ENCODE data around the gene NFIB. TPM values are rescaled to one million over a fixed set of nuclear protein-coding genes. Genes with fewer than 3 reads are reported as not detected.

Gene NFIB
- total and polyA plus RNA-seq, 2 of the 13 experiments (the other 11 are each of a cell fraction or from before 2014, with no cell fraction given): 0.98 to 4.6 TPM

- TF ChIP-seq, protein P1, sequence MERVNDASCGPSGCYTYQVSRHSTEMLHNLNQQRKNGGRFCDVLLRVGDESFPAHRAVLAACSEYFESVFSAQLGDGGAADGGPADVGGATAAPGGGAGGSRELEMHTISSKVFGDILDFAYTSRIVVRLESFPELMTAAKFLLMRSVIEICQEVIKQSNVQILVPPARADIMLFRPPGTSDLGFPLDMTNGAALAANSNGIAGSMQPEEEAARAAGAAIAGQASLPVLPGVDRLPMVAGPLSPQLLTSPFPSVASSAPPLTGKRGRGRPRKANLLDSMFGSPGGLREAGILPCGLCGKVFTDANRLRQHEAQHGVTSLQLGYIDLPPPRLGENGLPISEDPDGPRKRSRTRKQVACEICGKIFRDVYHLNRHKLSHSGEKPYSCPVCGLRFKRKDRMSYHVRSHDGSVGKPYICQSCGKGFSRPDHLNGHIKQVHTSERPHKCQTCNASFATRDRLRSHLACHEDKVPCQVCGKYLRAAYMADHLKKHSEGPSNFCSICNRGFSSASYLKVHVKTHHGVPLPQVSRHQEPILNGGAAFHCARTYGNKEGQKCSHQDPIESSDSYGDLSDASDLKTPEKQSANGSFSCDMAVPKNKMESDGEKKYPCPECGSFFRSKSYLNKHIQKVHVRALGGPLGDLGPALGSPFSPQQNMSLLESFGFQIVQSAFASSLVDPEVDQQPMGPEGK (CRISPR knock-in tag; IDR thresholded peaks at IDR 0.05): peak; percentile 55
- TF ChIP-seq KDM6A (CRISPR knock-in tag; IDR thresholded peaks at IDR 0.05; ENCODE audit: low read depth) (no peak), MYC (CRISPR knock-in tag; IDR thresholded peaks at IDR 0.05; ENCODE audit: borderline replicate concordance) (peak; percentile 50; the same call in 1 of the 2 replicates), SAFB2 (CRISPR knock-in tag; IDR thresholded peaks at IDR 0.05; ENCODE audit: borderline replicate concordance, low read depth) (no peak), SAP130 (CRISPR knock-in tag; IDR thresholded peaks at IDR 0.05; ENCODE audit: low read depth) (peak; percentile 37; the same call in 1 of the 2 replicates), EEA1 (CRISPR knock-in tag; IDR thresholded peaks at IDR 0.05; ENCODE audit: borderline replicate concordance) (no peak), NRL (CRISPR knock-in tag; IDR thresholded peaks at IDR 0.05; ENCODE audit: borderline replicate concordance) (no peak), PHF8 (CRISPR knock-in tag; IDR thresholded peaks at IDR 0.05) (peak; percentile 33; the same call in 1 of the 2 replicates), ZNF446 (CRISPR knock-in tag; IDR thresholded peaks at IDR 0.05) (0 out of 2 replicates have a peak, but pooled peaks have one; percentile 47), ATF7-NPFF (CRISPR knock-in tag; IDR thresholded peaks at IDR 0.05; ENCODE audit: low read depth) (peak; percentile 63; the same call in 1 of the 2 replicates), ETV6 (CRISPR knock-in tag; conservative IDR thresholded peaks at IDR 0.05) (0 out of 2 replicates have a peak, but pooled peaks have one; percentile 51), SOX5 (CRISPR knock-in tag; IDR thresholded peaks at IDR 0.05; ENCODE audit: borderline replicate concordance) (no peak), THAP11 (CRISPR knock-in tag; IDR thresholded peaks at IDR 0.05) (peak; percentile 19; the same call in 1 of the 2 replicates)
- TF ChIP-seq, protein P2, sequence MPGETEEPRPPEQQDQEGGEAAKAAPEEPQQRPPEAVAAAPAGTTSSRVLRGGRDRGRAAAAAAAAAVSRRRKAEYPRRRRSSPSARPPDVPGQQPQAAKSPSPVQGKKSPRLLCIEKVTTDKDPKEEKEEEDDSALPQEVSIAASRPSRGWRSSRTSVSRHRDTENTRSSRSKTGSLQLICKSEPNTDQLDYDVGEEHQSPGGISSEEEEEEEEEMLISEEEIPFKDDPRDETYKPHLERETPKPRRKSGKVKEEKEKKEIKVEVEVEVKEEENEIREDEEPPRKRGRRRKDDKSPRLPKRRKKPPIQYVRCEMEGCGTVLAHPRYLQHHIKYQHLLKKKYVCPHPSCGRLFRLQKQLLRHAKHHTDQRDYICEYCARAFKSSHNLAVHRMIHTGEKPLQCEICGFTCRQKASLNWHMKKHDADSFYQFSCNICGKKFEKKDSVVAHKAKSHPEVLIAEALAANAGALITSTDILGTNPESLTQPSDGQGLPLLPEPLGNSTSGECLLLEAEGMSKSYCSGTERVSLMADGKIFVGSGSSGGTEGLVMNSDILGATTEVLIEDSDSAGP (CRISPR knock-in tag; IDR thresholded peaks at IDR 0.05; ENCODE audit: borderline replicate concordance): peak; percentile 24; the same call in 1 of the 2 replicates
- TF ChIP-seq, protein P3, sequence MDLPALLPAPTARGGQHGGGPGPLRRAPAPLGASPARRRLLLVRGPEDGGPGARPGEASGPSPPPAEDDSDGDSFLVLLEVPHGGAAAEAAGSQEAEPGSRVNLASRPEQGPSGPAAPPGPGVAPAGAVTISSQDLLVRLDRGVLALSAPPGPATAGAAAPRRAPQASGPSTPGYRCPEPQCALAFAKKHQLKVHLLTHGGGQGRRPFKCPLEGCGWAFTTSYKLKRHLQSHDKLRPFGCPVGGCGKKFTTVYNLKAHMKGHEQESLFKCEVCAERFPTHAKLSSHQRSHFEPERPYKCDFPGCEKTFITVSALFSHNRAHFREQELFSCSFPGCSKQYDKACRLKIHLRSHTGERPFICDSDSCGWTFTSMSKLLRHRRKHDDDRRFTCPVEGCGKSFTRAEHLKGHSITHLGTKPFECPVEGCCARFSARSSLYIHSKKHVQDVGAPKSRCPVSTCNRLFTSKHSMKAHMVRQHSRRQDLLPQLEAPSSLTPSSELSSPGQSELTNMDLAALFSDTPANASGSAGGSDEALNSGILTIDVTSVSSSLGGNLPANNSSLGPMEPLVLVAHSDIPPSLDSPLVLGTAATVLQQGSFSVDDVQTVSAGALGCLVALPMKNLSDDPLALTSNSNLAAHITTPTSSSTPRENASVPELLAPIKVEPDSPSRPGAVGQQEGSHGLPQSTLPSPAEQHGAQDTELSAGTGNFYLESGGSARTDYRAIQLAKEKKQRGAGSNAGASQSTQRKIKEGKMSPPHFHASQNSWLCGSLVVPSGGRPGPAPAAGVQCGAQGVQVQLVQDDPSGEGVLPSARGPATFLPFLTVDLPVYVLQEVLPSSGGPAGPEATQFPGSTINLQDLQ (CRISPR knock-in tag; IDR thresholded peaks at IDR 0.05): peak; percentile 54; the same call in 1 of the 2 replicates
Observed at GRCh38 chr9:14314929-14315874, 1.3 kb upstream of the NFIB start (continued).

Data from HepG2 (cell line).